Measurements from ENCODE around the gene SOBP. TPM values are rescaled to one million over a fixed set of nuclear protein-coding genes. Genes with fewer than 3 reads are reported as not detected.

The SOBP gene
- polyA plus RNA-seq, 2 of the 4 experiments (the other 2 are of a cell fraction) = 0.18 to 0.53 TPM

DNA sequence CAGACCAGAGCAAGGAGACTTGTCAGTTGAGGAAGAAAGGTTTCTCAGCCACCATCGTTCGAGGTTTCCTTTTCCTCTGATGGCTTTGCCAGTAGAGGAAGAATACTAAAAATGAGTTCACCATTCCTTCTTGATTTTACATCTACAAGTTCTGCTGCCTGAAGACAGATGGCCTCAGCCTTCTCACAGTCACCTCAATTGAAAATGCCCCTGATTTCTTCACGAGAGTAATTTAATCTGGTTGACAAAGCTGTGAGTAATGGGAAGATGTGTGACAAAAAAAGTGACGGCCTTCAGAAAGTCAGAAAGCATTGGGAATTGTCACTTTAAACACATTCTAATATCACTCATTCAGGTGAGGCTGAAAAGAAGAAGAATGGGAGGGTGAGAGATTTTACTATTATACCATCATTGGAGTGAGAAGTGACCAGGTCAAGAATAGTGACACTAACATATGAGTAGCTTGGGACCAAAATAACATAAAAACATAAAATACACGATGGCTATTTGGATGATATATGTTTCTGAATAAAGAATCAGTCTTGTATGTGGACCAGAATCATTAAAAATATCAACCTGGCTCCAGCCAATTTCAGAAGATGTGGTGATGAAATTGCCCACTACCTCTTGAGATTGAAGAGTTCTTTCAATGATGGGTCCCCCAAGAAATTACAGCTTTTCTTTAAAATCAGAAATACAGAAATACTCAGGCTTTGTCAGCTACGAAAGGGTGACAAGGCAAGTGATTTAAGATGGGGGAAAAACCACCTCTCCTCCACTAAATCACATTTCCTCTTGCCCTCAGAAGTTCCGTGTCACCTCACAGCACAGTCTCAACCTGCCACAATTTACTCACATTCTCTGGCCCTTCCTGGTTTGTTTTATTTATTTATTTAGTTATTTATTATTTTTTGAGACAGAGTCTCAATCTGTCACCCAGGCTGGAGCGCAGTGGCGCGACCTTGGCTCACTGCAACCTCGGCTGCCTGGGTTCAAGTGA is 147.7 kb downstream of the SOBP start:
- DNase-seq (ENCODE audit: low read depth in 1 of 2, low spot score in 1 of 2) (no peak), FAIRE-seq (no peak), ATAC-seq (no peak)
- H3K4me2 ChIP-seq = no peak overlapping the region
- no peak overlapping the region for H3K4me3 ChIP-seq
- H3K9me3 ChIP-seq = no peaks in the 10 kb centered on the region
- no peaks in the 10 kb centered on the region for H3K4me1 ChIP-seq
- no peak overlapping the region for H3K27ac ChIP-seq
- CTCF ChIA-PET = interaction anchor here (0.6 to 0.7 kb wide), 2 partner anchors 17 to 205 kb away, joined by 3 read pairs; no protein-coding TSS in a partner anchor
- POLR2A ChIA-PET = no interaction called here
- TF ChIP-seq FOSB (CRISPR knock-in tag; IDR thresholded peaks at IDR 0.05) (no peak), TFCP2L1 (CRISPR knock-in tag; IDR thresholded peaks at IDR 0.05) (no peak), CBX2 (IDR thresholded peaks at IDR 0.05; ENCODE audit: borderline replicate concordance, low read depth) (no peak), CHD4 (IDR thresholded peaks at IDR 0.05; ENCODE audit: borderline replicate concordance) (no peak), RCOR1 (IDR thresholded peaks at IDR 0.05; ENCODE audit: low read depth, low read length) (no peak), RNF2 (IDR thresholded peaks at IDR 0.05; ENCODE audit: borderline replicate concordance, low read depth) (no peak)
- 66% methylated on average over 11 of the region's 11 CpGs for WGBS (ENCODE audit: missing lambda C conversion rate)

DNA sequence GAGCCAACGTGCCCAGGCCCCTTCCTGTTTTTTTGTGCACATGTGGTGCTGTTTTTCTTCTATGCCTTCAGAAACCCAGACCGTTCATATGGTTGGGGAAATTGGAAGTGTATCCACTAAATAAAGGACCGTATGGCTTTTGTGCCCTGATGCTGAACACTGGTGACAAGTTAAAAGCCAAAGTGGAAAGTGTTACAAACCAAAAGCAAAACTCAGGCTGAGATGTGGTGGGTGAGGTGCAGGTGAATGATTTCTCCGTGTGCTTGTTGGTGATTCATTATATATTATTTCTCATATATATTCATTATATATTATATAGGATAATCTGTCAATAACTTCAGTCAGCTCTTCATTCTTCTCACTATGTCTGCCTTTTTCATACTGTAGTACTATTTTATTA is 148.6 kb downstream of the SOBP start:
- H3K4me2 ChIP-seq = no peak overlapping the region
- DNase-seq (ENCODE audit: low read depth in 1 of 2, low spot score in 1 of 2) (no peak), FAIRE-seq (no peak), ATAC-seq (no peak)
- H3K4me3 ChIP-seq = no peak overlapping the region
- TF ChIP-seq RCOR1 (IDR thresholded peaks at IDR 0.05; ENCODE audit: low read depth, low read length) = no peak
- TF ChIP-seq ZFP36 (IDR thresholded peaks at IDR 0.05; ENCODE audit: borderline replicate concordance, partially characterized antibody) = no peak
- TF ChIP-seq CHD4 (IDR thresholded peaks at IDR 0.05; ENCODE audit: borderline replicate concordance) = no peak
- TF ChIP-seq HOXB5 (CRISPR knock-in tag; IDR thresholded peaks at IDR 0.05) = no peak
- TF ChIP-seq, protein P1, sequence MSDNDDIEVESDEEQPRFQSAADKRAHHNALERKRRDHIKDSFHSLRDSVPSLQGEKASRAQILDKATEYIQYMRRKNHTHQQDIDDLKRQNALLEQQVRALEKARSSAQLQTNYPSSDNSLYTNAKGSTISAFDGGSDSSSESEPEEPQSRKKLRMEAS (IDR thresholded peaks at IDR 0.05) = no peak
- no peak for TF ChIP-seq PHF8 (IDR thresholded peaks at IDR 0.05; ENCODE audit: borderline replicate concordance, low read depth)
- no peak for TF ChIP-seq ZSCAN20 (CRISPR knock-in tag; IDR thresholded peaks at IDR 0.05)
- TF ChIP-seq CHD2 (IDR thresholded peaks at IDR 0.05; ENCODE audit: low read length, partially characterized antibody) = no peak
- TF ChIP-seq, protein P2, sequence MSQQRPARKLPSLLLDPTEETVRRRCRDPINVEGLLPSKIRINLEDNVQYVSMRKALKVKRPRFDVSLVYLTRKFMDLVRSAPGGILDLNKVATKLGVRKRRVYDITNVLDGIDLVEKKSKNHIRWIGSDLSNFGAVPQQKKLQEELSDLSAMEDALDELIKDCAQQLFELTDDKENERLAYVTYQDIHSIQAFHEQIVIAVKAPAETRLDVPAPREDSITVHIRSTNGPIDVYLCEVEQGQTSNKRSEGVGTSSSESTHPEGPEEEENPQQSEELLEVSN (IDR thresholded peaks at IDR 0.05; ENCODE audit: borderline replicate concordance, low read depth) = no peak
- TF ChIP-seq EP300 (IDR thresholded peaks at IDR 0.05) = no peak
- TF ChIP-seq, protein P3, sequence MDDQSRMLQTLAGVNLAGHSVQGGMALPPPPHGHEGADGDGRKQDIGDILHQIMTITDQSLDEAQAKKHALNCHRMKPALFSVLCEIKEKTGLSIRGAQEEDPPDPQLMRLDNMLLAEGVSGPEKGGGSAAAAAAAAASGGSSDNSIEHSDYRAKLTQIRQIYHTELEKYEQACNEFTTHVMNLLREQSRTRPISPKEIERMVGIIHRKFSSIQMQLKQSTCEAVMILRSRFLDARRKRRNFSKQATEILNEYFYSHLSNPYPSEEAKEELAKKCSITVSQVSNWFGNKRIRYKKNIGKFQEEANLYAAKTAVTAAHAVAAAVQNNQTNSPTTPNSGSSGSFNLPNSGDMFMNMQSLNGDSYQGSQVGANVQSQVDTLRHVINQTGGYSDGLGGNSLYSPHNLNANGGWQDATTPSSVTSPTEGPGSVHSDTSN (IDR thresholded peaks at IDR 0.05) = no peak
- no peak for TF ChIP-seq RFX5 (IDR thresholded peaks at IDR 0.05)
- no peak for TF ChIP-seq POLR2A (IDR thresholded peaks at IDR 0.05; ENCODE audit: low read length)
- TF ChIP-seq, protein P4, sequence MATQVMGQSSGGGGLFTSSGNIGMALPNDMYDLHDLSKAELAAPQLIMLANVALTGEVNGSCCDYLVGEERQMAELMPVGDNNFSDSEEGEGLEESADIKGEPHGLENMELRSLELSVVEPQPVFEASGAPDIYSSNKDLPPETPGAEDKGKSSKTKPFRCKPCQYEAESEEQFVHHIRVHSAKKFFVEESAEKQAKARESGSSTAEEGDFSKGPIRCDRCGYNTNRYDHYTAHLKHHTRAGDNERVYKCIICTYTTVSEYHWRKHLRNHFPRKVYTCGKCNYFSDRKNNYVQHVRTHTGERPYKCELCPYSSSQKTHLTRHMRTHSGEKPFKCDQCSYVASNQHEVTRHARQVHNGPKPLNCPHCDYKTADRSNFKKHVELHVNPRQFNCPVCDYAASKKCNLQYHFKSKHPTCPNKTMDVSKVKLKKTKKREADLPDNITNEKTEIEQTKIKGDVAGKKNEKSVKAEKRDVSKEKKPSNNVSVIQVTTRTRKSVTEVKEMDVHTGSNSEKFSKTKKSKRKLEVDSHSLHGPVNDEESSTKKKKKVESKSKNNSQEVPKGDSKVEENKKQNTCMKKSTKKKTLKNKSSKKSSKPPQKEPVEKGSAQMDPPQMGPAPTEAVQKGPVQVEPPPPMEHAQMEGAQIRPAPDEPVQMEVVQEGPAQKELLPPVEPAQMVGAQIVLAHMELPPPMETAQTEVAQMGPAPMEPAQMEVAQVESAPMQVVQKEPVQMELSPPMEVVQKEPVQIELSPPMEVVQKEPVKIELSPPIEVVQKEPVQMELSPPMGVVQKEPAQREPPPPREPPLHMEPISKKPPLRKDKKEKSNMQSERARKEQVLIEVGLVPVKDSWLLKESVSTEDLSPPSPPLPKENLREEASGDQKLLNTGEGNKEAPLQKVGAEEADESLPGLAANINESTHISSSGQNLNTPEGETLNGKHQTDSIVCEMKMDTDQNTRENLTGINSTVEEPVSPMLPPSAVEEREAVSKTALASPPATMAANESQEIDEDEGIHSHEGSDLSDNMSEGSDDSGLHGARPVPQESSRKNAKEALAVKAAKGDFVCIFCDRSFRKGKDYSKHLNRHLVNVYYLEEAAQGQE (IDR thresholded peaks at IDR 0.05) = no peak
- no peaks in the 10 kb centered on the region for H3K9me3 ChIP-seq
- whole genome bisulfite sequencing (ENCODE audit: missing lambda C conversion rate) = 53% methylated on average over 4 of the region's 4 CpGs
- no peaks in the 10 kb centered on the region for H3K4me1 ChIP-seq
- ChIA-PET POLR2A (no interaction called here), CTCF (no interaction called here)
- no peak overlapping the region for H3K27ac ChIP-seq

All from A549 (cell line).